Gastrocnemius medialis (tissue), 4 donors: Measurements from ENCODE around the gene MEF2D. TPM values are rescaled to one million over a fixed set of nuclear protein-coding genes. Genes with fewer than 3 reads are reported as not detected.
A peak's percentile ranks its signal among the peaks of the same experiment; 100 is the strongest.

Source experiments
- ATAC-seq, 2 donors: fragments of 150-250 bp; one replicate each; pipeline ENCODE4 v1.9.1; 2016
- DNase-seq, 2 donors: peaks; one replicate each; pipeline ENCODE4 v3.0.0-alpha.2; 2019
- H3K27ac ChIP-seq, 4 donors: fragments of 200-600 bp; sonication (generic); 1 replicate in 1 of 4; 2 replicates in 3 of 4; pipeline ENCODE4 v1.5.1; 2016 to 2018; ENCODE audit warnings: mild to moderate bottlenecking in 2 of 4, moderate library complexity in 1 of 4
- H3K27me3 ChIP-seq, 3 donors: fragments of 200-600 bp; sonication (generic) in 2 of 3; 1 replicate in 1 of 3; 2 replicates in 2 of 3; pipeline versions ENCODE4 v1.5.1 to v1.6.0; 2016 to 2019; ENCODE audit warnings: mild to moderate bottlenecking in 1 of 3, moderate library complexity in 1 of 3
- H3K36me3 ChIP-seq, 2 donors: fragments of 200-600 bp; sonication (generic) in 1 of 2; one replicate each; pipeline ENCODE4 v1.5.1; 2017 to 2018
- H3K4me1 ChIP-seq, 2 donors: fragments of 200-600 bp; sonication (generic) in 1 of 2; one replicate each; pipeline ENCODE4 v1.5.1; 2016 to 2017; ENCODE audit warnings: mild to moderate bottlenecking in 2 of 2
- H3K4me3 ChIP-seq, 4 donors: fragments of 200-600 bp; sonication (generic) in 3 of 4; 1 replicate in 1 of 4; 2 replicates in 3 of 4; pipeline ENCODE4 v1.5.1; 2016 to 2019; ENCODE audit warnings: mild to moderate bottlenecking in 2 of 4
- H3K9me3 ChIP-seq, 3 donors: fragments of 200-600 bp; sonication (generic) in 2 of 3; 1 replicate in 1 of 3; 2 replicates in 2 of 3; pipeline ENCODE4 v1.5.1; 2016 to 2019
- POLR2A ChIP-seq, 2 donors: fragments of 450-650 bp; IDR thresholded peaks; one replicate each; pipeline ENCODE4 v1.6.1; 2017; ENCODE audit warnings: antibody characterized with exemption in 2 of 2, mild to moderate bottlenecking in 2 of 2, moderate library complexity in 2 of 2
- in situ Hi-C, 4 donors: fragments of 200-750 bp; cut with MboI; loops; one replicate each; pipeline versions ENCODE4 v1.15.0 to v1.8.0; 2017; ENCODE audit warnings: low sequenced_read_pairs in 4 of 4
- intact Hi-C: fragments of 100-400 bp; cut with DNase I; formaldehyde crosslinking; loops from one replicate; pipeline ENCODE4 v1.15.1; 2023; ENCODE audit warnings: low total_unique reads
- total RNA-seq, 4 donors: library from RNA; depleted of rRNA; stranded (reverse); fragments of >200 nt; gene quantifications; one replicate each; pipeline versions ENCODE4 v1.1.0 to v1.2.3, GENCODE V29; 2016
- TF ChIP-seq, protein P1 (sequence below), 5 experiments: fragments of 450-650 bp in 3 of 5; fragments of 200-600 bp in 2 of 5; sonication (generic) in 2 of 5; IDR thresholded peaks in 4 of 5; conservative IDR thresholded peaks in 1 of 5; 1 replicate in 4 of 5; 2 replicates in 1 of 5; pipeline ENCODE4 v1.5.1; 2016 to 2019; ENCODE audit warnings: antibody characterized with exemption in 5 of 5, mild to moderate bottlenecking in 3 of 5, moderate library complexity in 3 of 5

Gene MEF2D
- total RNA-seq, 4 donors from 2014 or later, result 129 to 260 (median 168) TPM

DNA sequence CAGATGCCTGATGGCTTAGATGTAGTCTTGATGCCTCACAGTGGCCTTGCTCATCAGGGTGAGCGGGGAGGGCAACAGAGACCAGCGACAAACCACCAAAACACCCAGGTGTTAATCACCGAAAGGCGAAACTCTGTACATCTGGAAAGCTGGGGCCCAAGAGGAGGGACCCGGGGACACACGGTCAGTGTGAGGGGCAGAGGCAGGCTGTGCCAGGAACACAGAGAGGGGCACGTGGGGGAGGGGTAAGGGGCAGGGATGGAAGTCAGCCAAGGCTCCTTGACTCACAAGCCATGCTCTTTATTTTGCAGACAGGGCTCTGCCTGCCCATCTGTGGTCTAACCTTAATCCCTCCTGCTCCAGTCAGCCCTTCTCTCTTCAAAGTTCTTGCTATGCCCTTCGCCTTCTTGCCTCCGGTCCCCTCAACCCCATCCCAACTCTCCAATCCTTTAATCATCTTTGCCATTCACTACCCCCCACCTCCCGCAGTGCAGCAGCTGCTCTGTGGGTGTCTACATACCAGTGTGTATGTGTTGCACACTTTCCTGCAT lies 4.3 kb downstream of the MEF2D start:
- ATAC-seq (no peak), DNase-seq (peak in 1 of 2 donors; percentile 49)
- H3K4me1 ChIP-seq, result peaks cover 77% of the 10 kb centered on the region in 2 donors
- H3K36me3 ChIP-seq, result no peaks in the 10 kb centered on the region
- H3K9me3 ChIP-seq, result no peaks in the 10 kb centered on the region
- H3K4me3 ChIP-seq, result peak overlapping the region; percentile 89 to 96 (median 93)
- peak overlapping the region; percentile 96 to 99 (median 98) for H3K27ac ChIP-seq
- no peak for TF ChIP-seq POLR2A (IDR thresholded peaks at IDR 0.05)
- TF ChIP-seq, protein P1, sequence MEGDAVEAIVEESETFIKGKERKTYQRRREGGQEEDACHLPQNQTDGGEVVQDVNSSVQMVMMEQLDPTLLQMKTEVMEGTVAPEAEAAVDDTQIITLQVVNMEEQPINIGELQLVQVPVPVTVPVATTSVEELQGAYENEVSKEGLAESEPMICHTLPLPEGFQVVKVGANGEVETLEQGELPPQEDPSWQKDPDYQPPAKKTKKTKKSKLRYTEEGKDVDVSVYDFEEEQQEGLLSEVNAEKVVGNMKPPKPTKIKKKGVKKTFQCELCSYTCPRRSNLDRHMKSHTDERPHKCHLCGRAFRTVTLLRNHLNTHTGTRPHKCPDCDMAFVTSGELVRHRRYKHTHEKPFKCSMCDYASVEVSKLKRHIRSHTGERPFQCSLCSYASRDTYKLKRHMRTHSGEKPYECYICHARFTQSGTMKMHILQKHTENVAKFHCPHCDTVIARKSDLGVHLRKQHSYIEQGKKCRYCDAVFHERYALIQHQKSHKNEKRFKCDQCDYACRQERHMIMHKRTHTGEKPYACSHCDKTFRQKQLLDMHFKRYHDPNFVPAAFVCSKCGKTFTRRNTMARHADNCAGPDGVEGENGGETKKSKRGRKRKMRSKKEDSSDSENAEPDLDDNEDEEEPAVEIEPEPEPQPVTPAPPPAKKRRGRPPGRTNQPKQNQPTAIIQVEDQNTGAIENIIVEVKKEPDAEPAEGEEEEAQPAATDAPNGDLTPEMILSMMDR (IDR thresholded peaks at IDR 0.05 in 4 of 5, conservative IDR thresholded peaks at IDR 0.05 in 1 of 5), result no peak
- in situ Hi-C loops (loop anchor here in 1 of 4 donors (25.0 kb wide), 1 partner anchor 384 kb away; the partner anchor contains the start of gene LMNA), intact Hi-C loops (loop anchor here (10.0 kb wide), 1 partner anchor 1491 kb away; the partner anchor contains the start of gene ZBTB7B)
- H3K27me3 ChIP-seq, result no peaks in the 10 kb centered on the region

DNA sequence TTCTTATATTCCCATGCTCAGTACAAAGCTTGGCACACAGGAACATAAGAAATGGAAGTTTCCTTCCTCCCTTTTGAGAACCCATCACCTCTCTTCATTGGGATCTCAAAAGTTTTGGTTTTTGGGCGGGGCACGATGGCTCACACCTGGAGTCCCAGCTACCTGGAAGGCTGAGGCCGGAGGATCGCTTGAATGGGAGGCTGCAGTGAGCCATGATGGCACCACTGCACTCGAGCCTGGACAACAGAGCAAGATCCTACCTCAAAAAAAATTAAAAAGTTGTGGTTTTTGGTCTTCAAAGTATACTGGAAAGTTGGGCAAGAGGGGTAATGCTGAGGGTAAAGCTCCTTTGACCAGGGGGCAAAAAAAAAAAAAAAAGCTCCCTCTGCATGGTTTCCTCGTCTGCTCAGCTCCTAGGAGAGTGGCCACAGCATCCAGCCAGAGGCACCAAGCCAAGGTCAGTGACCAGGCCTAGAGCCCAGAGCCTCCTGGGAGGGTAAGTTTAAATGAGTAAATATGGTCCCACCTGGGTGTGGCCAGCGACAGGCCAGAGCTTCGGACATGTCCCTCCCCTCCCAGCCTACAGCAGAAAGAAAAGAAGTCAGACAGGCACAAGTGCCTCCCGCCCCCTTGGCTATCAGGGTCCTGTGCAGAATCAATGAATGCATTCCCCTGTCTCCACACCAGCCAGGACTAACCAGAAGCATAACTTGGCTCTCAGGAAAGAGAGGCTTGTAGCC lies 5.0 kb downstream of the MEF2D start:
- H3K36me3 ChIP-seq, result no peaks in the 10 kb centered on the region
- ATAC-seq (no peak), DNase-seq (peak; percentile 55 to 85)
- intact Hi-C loops, result loop anchor here (10.0 kb wide), 1 partner anchor 1491 kb away; the partner anchor contains the start of gene ZBTB7B
- TF ChIP-seq, protein P1 (IDR thresholded peaks at IDR 0.05 in 4 of 5, conservative IDR thresholded peaks at IDR 0.05 in 1 of 5), result no peak
- no peak for TF ChIP-seq POLR2A (IDR thresholded peaks at IDR 0.05)
- H3K27ac ChIP-seq, result peak overlapping the region; percentile 96 to 99 (median 98)
- H3K9me3 ChIP-seq, result no peaks in the 10 kb centered on the region
- peaks cover 84% of the 10 kb centered on the region in 2 donors for H3K4me1 ChIP-seq
- in situ Hi-C loops, result loop anchor here in 1 of 4 donors (25.0 kb wide), 1 partner anchor 383 kb away; the partner anchor contains the start of gene LMNA
- H3K27me3 ChIP-seq, result no peaks in the 10 kb centered on the region
- H3K4me3 ChIP-seq, result peak overlapping the region; percentile 89 to 96 (median 93)

DNA sequence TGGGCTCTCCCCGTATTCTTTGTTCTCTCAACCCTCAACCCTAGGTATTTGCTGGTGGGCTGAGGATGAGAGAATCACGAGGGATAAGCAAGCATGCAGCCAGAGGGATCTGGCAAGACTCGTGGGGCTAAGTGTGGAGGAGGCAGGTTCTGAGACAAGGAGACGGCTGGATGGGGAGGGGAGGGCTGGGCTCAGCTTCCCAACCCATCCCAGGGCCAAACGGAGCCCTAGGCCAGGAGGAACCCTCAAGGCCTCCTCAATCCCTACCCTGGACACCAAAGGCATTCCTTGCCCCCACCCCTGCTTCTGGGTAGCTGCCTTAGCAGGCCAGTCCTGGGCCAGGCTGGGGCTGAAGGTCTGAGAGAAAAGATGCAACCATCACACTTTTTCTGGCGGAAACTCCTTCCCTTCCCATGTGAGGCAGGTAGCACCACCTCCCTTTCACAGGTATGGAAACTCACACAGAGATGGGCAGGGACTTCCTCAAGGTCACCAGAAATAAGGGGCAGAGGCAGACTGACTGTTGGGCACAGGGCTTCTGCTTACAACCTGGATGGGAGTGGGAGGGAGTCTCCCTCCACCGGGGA lies 6.2 kb downstream of the MEF2D start:
- peak overlapping the region in 3 of 4 donors; percentile 6 to 89 (median 22) for H3K4me3 ChIP-seq
- no peaks in the 10 kb centered on the region for H3K36me3 ChIP-seq
- no peak for DNase-seq
- peak overlapping the region; percentile 96 to 99 (median 98) for H3K27ac ChIP-seq
- in situ Hi-C loops, result loop anchor here in 1 of 4 donors (25.0 kb wide), 1 partner anchor 382 kb away; the partner anchor contains the start of gene LMNA
- peaks cover 92 to 94% of the 10 kb centered on the region in 2 donors for H3K4me1 ChIP-seq
- no peaks in the 10 kb centered on the region for H3K27me3 ChIP-seq
- TF ChIP-seq, protein P1 (IDR thresholded peaks at IDR 0.05 in 4 of 5, conservative IDR thresholded peaks at IDR 0.05 in 1 of 5), result no peak
- TF ChIP-seq POLR2A (IDR thresholded peaks at IDR 0.05), result no peak
- no peaks in the 10 kb centered on the region for H3K9me3 ChIP-seq
- ATAC-seq, result no peak
- intact Hi-C loops, result loop anchor here (10.0 kb wide), 1 partner anchor 1490 kb away; the partner anchor contains the start of gene ZBTB7B

DNA sequence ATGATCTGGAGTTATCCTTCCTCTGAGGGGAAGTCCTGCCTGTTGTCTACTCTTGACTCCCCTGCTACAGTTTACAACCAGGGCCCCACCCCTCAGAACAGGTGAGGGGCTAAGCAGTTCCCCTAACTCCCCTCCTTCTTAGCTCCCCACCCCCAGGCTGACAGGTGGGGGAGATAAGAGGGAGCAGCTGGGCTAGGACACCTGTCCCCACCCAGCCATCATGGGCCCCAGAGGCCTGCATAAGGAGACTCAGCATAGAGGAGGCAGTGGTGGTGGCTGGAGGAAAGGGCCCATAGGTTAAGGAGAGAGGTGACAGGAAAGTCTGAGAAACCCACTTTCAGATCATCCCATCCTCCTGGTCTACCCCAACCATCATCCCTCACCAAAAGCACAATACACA lies 6.8 kb downstream of the MEF2D start:
- ATAC-seq (no peak), DNase-seq (peak in 1 of 2 donors; percentile 53)
- intact Hi-C loops (loop anchor here (1.0 to 10.0 kb wide), 2 partner anchors 12 to 1489 kb away; partner anchors contain the start of gene ZBTB7B), in situ Hi-C loops (loop anchor here in 1 of 4 donors (25.0 kb wide), 1 partner anchor 381 kb away; the partner anchor contains the start of gene LMNA)
- Histone ChIP-seq H3K4me1 (peaks cover 96 to 97% of the 10 kb centered on the region in 2 donors), H3K4me3 (peak overlapping the region; percentile 40 to 89 (median 56)), H3K27ac (peak overlapping the region; percentile 96 to 99 (median 98)), H3K36me3 (no peaks in the 10 kb centered on the region), H3K27me3 (no peaks in the 10 kb centered on the region), H3K9me3 (no peaks in the 10 kb centered on the region)
- TF ChIP-seq POLR2A (IDR thresholded peaks at IDR 0.05), result no peak
